MCF 10A (cell line): Measurements from ENCODE around the gene B4GALT2. TPM values are rescaled to one million over a fixed set of nuclear protein-coding genes. Genes with fewer than 3 reads are reported as not detected.

Experiments used
- BruUV-seq: library from RNA; stranded (reverse); fragments of 400-500 nt; replicated peaks from 2 replicates; lab custom pipeline; 2021; lab: Mats Ljungman, UMichigan
- CTCF ChIA-PET: fragments of 300-600 bp; sonication (Branson Sonifier 250); formaldehyde crosslinking; extraction: SDS; loops from one replicate; lab custom pipeline; 2021; ENCODE audit warnings: antibody characterized with exemption, inconsistent platforms; lab: Yijun Ruan, JAX
- POLR2A ChIA-PET: fragments of 300-600, 350-650 bp; sonication (Branson Sonifier 250); formaldehyde crosslinking; extraction: SDS; loops from one replicate; lab custom pipeline; 2020; ENCODE audit warnings: antibody characterized with exemption, inconsistent platforms; lab: Yijun Ruan, JAX
- DNase-seq: peaks from one replicate; pipeline ENCODE4 v3.0.0-alpha.2; 2018; ENCODE audit not compliant: unreplicated experiment
- H3K27ac Mint-ChIP-seq: one replicate; pipeline ENCODE4 v1.8.0; 2022; ENCODE audit warnings: mild to moderate bottlenecking, low read depth, mixed read lengths; ENCODE audit not compliant: unreplicated experiment
- H3K27me3 Mint-ChIP-seq: one replicate; pipeline ENCODE4 v1.8.0; 2022; ENCODE audit warnings: mixed read lengths; ENCODE audit not compliant: insufficient read depth, unreplicated experiment
- H3K36me3 Mint-ChIP-seq: one replicate; pipeline ENCODE4 v1.8.0; 2022; ENCODE audit warnings: mild to moderate bottlenecking, moderate library complexity, mixed read lengths; ENCODE audit not compliant: insufficient read depth, unreplicated experiment
- H3K4me1 Mint-ChIP-seq: one replicate; pipeline ENCODE4 v1.8.0; 2022; ENCODE audit warnings: mixed read lengths; ENCODE audit not compliant: insufficient read depth, unreplicated experiment
- H3K4me3 Mint-ChIP-seq: one replicate; pipeline ENCODE4 v1.8.0; 2022; ENCODE audit warnings: mild to moderate bottlenecking, moderate library complexity, mixed read lengths; ENCODE audit not compliant: unreplicated experiment
- H3K9me3 Mint-ChIP-seq: one replicate; pipeline ENCODE4 v1.8.0; 2022; ENCODE audit warnings: mixed read lengths; ENCODE audit not compliant: unreplicated experiment
- CTCF ChIP-seq: fragments of 200-600 bp; IDR thresholded peaks from one replicate; pipeline ENCODE4 v1.8.0; 2022; ENCODE audit warnings: antibody characterized with exemption, mild to moderate bottlenecking; ENCODE audit not compliant: unreplicated experiment
- intact Hi-C: fragments of 100-400 bp; cut with micrococcal nuclease; formaldehyde crosslinking; loops from 2 replicates; pipeline ENCODE4 v1.14.1; 2022
- total RNA-seq: library from RNA; stranded (reverse); gene quantifications from 2 replicates; pipeline ENCODE4 v1.2.3, GENCODE V29; 2022

B4GALT2 gene
- total RNA-seq, 1 experiment from 2014 or later: 68.4 TPM

DNA sequence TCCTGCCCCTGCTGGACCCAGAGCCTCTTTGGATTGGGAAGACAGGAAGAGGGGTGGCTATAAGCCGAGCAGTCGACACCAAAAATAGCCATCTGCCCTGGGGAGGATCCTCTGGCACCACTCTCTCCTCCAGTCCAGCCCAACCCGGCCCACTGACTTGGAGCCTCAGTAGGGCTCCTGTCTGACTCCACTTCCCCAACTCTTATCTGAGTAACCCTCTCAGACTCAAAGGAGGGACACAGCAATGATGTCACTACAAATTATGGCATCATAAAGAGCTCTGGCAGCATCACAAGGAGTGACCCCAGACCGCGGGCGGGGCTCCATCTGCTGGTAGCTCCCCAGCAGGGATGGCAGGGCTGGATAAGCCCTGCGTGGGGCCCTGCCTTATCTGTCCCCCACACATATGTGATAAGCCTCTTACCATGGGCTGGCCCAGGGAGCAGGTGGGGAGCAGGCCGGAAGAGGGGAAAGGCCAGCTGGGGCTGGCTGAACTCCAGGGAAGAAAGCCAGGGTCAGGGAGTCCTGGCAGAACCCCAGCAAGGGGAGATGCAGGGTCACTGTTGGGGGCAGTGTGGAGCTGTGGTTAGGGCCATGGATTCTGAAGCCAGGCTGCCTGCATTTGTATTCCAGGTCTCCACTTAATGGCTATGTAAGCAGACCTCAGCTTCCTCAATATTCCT is 56.9 kb downstream of the B4GALT2 start:
- ChIA-PET CTCF (interaction anchor here (0.6 to 16.5 kb wide), 24 partner anchors 9 to 617 kb away, joined by 3 to 218 read pairs (median 6); partner anchors contain the start of gene ATP6V0B), POLR2A (interaction anchor here (0.7 to 2.3 kb wide), 8 partner anchors 12 to 327 kb away, joined by 3 to 16 read pairs (median 3); partner anchors contain the start of gene ATP6V0B)
- no peak for TF ChIP-seq CTCF
- Mint-ChIP-seq H3K9me3 (no peaks in the 10 kb centered on the region), H3K4me3 (no peak overlapping the region), H3K27ac (no peak overlapping the region), H3K27me3 (no peaks in the 10 kb centered on the region), H3K36me3 (no peaks in the 10 kb centered on the region), H3K4me1 (peaks cover 11% of the 10 kb centered on the region)
- intact Hi-C loops: loop anchor here (1.0 to 2.0 kb wide), 3 partner anchors 31 to 507 kb away; no protein-coding TSS in a partner anchor
- no TSS peak for BruUV-seq
- DNase-seq: no peak

DNA sequence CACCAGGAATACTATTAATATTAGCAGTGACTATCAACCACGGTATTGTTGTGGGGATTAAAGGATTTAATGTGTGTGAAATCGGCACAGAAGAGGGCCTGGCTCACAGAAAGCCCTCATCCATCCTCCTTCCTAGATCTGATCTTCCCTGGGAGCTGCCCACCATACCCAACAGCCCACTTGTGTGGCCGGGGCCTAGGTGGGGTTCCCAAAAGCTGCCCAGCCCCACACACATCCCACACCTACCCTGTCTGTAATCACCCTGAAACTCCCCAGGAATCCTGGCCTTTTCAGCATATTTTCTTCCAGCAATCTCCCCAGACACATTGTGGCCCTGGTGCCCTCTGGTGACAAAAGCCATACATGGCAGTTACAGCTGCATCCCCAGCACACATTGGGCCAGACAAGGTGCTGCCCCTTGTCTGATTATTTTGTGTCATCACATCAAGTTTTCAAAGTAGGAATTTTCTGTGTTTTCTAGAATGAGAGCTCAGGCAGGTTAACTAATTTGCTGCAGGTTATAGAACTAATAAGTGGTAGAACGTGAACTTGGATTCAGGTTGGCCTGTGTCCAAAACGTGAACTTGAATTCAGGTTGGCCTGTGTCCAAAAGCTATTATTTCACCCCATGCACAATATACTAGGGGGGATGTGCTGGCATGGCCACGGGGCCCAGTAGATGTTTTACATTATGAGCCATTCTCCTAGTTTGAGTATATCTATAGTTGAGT is 57.6 kb downstream of the B4GALT2 start:
- TF ChIP-seq CTCF: peak; percentile 73
- peaks cover 11% of the 10 kb centered on the region for H3K4me1 Mint-ChIP-seq
- peak; percentile 85 for DNase-seq
- POLR2A ChIA-PET: interaction anchor here (0.6 to 2.3 kb wide), 8 partner anchors 10 to 76 kb away, joined by 3 to 16 read pairs (median 3); partner anchors contain the start of gene ATP6V0B
- no peaks in the 10 kb centered on the region for H3K9me3 Mint-ChIP-seq
- no peak overlapping the region for H3K27ac Mint-ChIP-seq
- no peaks in the 10 kb centered on the region for H3K36me3 Mint-ChIP-seq
- no peak overlapping the region for H3K4me3 Mint-ChIP-seq
- H3K27me3 Mint-ChIP-seq: no peaks in the 10 kb centered on the region
- CTCF ChIA-PET: interaction anchor here (0.6 to 16.5 kb wide), 36 partner anchors 10 to 1409 kb away, joined by 3 to 218 read pairs (median 4); no protein-coding TSS in a partner anchor
- BruUV-seq: no TSS peak
- intact Hi-C loops: loop anchor here (1.0 to 2.0 kb wide), 3 partner anchors 31 to 508 kb away; no protein-coding TSS in a partner anchor

- ChIA-PET POLR2A (interaction anchor here (0.6 to 2.3 kb wide), 6 partner anchors 11 to 62 kb away, joined by 3 to 16 read pairs (median 3); partner anchors contain the start of gene ATP6V0B), CTCF (interaction anchor here (0.6 to 16.5 kb wide), 30 partner anchors 10 to 1409 kb away, joined by 3 to 218 read pairs (median 4); no protein-coding TSS in a partner anchor)
- no peaks in the 10 kb centered on the region for H3K27me3 Mint-ChIP-seq
- TF ChIP-seq CTCF: no peak
- BruUV-seq: no TSS peak
- H3K9me3 Mint-ChIP-seq: no peaks in the 10 kb centered on the region
- no peak for DNase-seq
- H3K36me3 Mint-ChIP-seq: no peaks in the 10 kb centered on the region
- intact Hi-C loops: loop anchor here (2.0 kb wide), 1 partner anchor 508 kb away; no protein-coding TSS in a partner anchor
- no peak overlapping the region for H3K4me3 Mint-ChIP-seq
- peaks cover 11% of the 10 kb centered on the region for H3K4me1 Mint-ChIP-seq
- H3K27ac Mint-ChIP-seq: no peak overlapping the region
Measured at GRCh38 chr1:44037154-44037553, 58.1 kb downstream of the B4GALT2 start.
